Effector memory CD8-positive, alpha-beta T cell (primary cell): ENCODE results near the gene SHISA9.

Experiments used
- ATAC-seq: fragments of 150-1000 bp; cut with Tn5 transposase; replicated peaks from 2 replicates; pipeline ENCODE4 v1.10.0; 2021; ENCODE audit warnings: mild to moderate bottlenecking, moderate library complexity
- DNase-seq, 3 experiments: peaks; one replicate each; pipeline ENCODE4 v3.0.0; 2021
- H3K27ac Mint-ChIP-seq, 2 donors: one replicate each; pipeline ENCODE4 v1.8.0; 2022; ENCODE audit warnings: mild to moderate bottlenecking in 2 of 2, mixed read lengths in 2 of 2, moderate library complexity in 2 of 2
- H3K27me3 Mint-ChIP-seq, 2 donors: one replicate each; pipeline ENCODE4 v1.8.0; 2022; ENCODE audit warnings: mixed read lengths in 2 of 2
- H3K36me3 Mint-ChIP-seq: one replicate; pipeline ENCODE4 v1.8.0; 2022; ENCODE audit warnings: mild to moderate bottlenecking, moderate library complexity, mixed read lengths; ENCODE audit not compliant: insufficient read depth
- H3K4me1 Mint-ChIP-seq, 2 donors: one replicate each; pipeline ENCODE4 v1.8.0; 2022; ENCODE audit warnings: low read depth in 2 of 2, mixed read lengths in 2 of 2
- H3K4me3 Mint-ChIP-seq, 2 donors: one replicate each; pipeline ENCODE4 v1.8.0; 2022; ENCODE audit warnings: mild to moderate bottlenecking in 2 of 2, mixed read lengths in 2 of 2, moderate library complexity in 2 of 2
- H3K9me3 Mint-ChIP-seq, 2 donors: one replicate each; pipeline ENCODE4 v1.8.0; 2022; ENCODE audit warnings: mixed read lengths in 2 of 2

Gene SHISA9

GRCh38 chr16:13029786-13030185, 128.4 kb downstream of the SHISA9 start:
- Mint-ChIP-seq H3K4me1 (no peaks in the 10 kb centered on the region), H3K36me3 (no peaks in the 10 kb centered on the region), H3K27ac (no peak overlapping the region), H3K9me3 (peaks cover 9 to 12% of the 10 kb centered on the region in 2 donors), H3K4me3 (no peak overlapping the region), H3K27me3 (no peaks in the 10 kb centered on the region)
- ATAC-seq (no peak), DNase-seq (no peak)

GRCh38 chr16:13030769-13031168, 129.4 kb downstream of the SHISA9 start:
- H3K9me3 Mint-ChIP-seq = peaks cover 9 to 12% of the 10 kb centered on the region in 2 donors
- no peak for DNase-seq
- H3K27ac Mint-ChIP-seq = no peak overlapping the region
- H3K27me3 Mint-ChIP-seq = no peaks in the 10 kb centered on the region
- H3K4me3 Mint-ChIP-seq = no peak overlapping the region
- ATAC-seq = no peak
- H3K36me3 Mint-ChIP-seq = no peaks in the 10 kb centered on the region
- H3K4me1 Mint-ChIP-seq = no peaks in the 10 kb centered on the region

GRCh38 chr16:13032911-13033310, 131.5 kb downstream of the SHISA9 start:
- Mint-ChIP-seq H3K4me1 (no peaks in the 10 kb centered on the region), H3K4me3 (no peak overlapping the region), H3K27ac (no peak overlapping the region), H3K9me3 (peaks cover 8 to 10% of the 10 kb centered on the region in 2 donors), H3K27me3 (no peaks in the 10 kb centered on the region), H3K36me3 (no peaks in the 10 kb centered on the region)
- DNase-seq (no peak), ATAC-seq (no peak)

- ATAC-seq (no peak), DNase-seq (no peak)
- no peaks in the 10 kb centered on the region for H3K4me1 Mint-ChIP-seq
- no peaks in the 10 kb centered on the region for H3K36me3 Mint-ChIP-seq
- H3K4me3 Mint-ChIP-seq = no peak overlapping the region
- no peak overlapping the region for H3K27ac Mint-ChIP-seq
- H3K27me3 Mint-ChIP-seq = no peaks in the 10 kb centered on the region
- peaks cover 12 to 17% of the 10 kb centered on the region in 2 donors for H3K9me3 Mint-ChIP-seq
Observed at GRCh38 chr16:13036600-13036999, 135.2 kb downstream of the SHISA9 start.

GRCh38 chr16:13038591-13038990, 137.2 kb downstream of the SHISA9 start:
- Mint-ChIP-seq H3K4me3 (no peak overlapping the region), H3K36me3 (no peaks in the 10 kb centered on the region), H3K9me3 (peaks cover 12 to 26% of the 10 kb centered on the region in 2 donors), H3K27ac (no peak overlapping the region), H3K27me3 (no peaks in the 10 kb centered on the region), H3K4me1 (no peaks in the 10 kb centered on the region)
- ATAC-seq = no peak
- DNase-seq = no peak

- Mint-ChIP-seq H3K9me3 (peaks cover 12 to 29% of the 10 kb centered on the region in 2 donors), H3K27ac (no peak overlapping the region), H3K36me3 (no peaks in the 10 kb centered on the region), H3K4me3 (no peak overlapping the region), H3K4me1 (no peaks in the 10 kb centered on the region), H3K27me3 (no peaks in the 10 kb centered on the region)
- no peak for ATAC-seq
- no peak for DNase-seq
Observed at GRCh38 chr16:13039526-13039925, 138.1 kb downstream of the SHISA9 start.

GRCh38 chr16:13041180-13041579, 139.8 kb downstream of the SHISA9 start:
- H3K4me3 Mint-ChIP-seq = no peak overlapping the region
- H3K9me3 Mint-ChIP-seq = peaks cover 11 to 29% of the 10 kb centered on the region in 2 donors
- no peaks in the 10 kb centered on the region for H3K4me1 Mint-ChIP-seq
- H3K27me3 Mint-ChIP-seq = no peaks in the 10 kb centered on the region
- no peak for DNase-seq
- no peak for ATAC-seq
- no peak overlapping the region for H3K27ac Mint-ChIP-seq
- no peaks in the 10 kb centered on the region for H3K36me3 Mint-ChIP-seq

GRCh38 chr16:13041646-13042290, 140.4 kb downstream of the SHISA9 start:
- Mint-ChIP-seq H3K36me3 (no peaks in the 10 kb centered on the region), H3K4me1 (no peaks in the 10 kb centered on the region), H3K4me3 (no peak overlapping the region), H3K9me3 (peaks cover 11 to 29% of the 10 kb centered on the region in 2 donors), H3K27ac (no peak overlapping the region), H3K27me3 (no peaks in the 10 kb centered on the region)
- no peak for ATAC-seq
- DNase-seq = no peak

- Mint-ChIP-seq H3K27me3 (no peaks in the 10 kb centered on the region), H3K9me3 (peaks cover 11 to 29% of the 10 kb centered on the region in 2 donors), H3K27ac (no peak overlapping the region), H3K36me3 (no peaks in the 10 kb centered on the region), H3K4me3 (no peak overlapping the region), H3K4me1 (no peaks in the 10 kb centered on the region)
- ATAC-seq (no peak), DNase-seq (no peak)
Observed at GRCh38 chr16:13042291-13042685, 140.9 kb downstream of the SHISA9 start.

GRCh38 chr16:13046061-13046821, 144.8 kb downstream of the SHISA9 start:
- ATAC-seq = no peak
- peaks cover 4 to 19% of the 10 kb centered on the region in 2 donors for H3K9me3 Mint-ChIP-seq

GRCh38 chr16:13047276-13047675, 145.9 kb downstream of the SHISA9 start:
- DNase-seq = no peak
- ATAC-seq = no peak
- no peaks in the 10 kb centered on the region for H3K36me3 Mint-ChIP-seq
- peaks cover 4 to 19% of the 10 kb centered on the region in 2 donors for H3K9me3 Mint-ChIP-seq
- no peak overlapping the region for H3K4me3 Mint-ChIP-seq
- no peaks in the 10 kb centered on the region for H3K4me1 Mint-ChIP-seq
- H3K27ac Mint-ChIP-seq = no peak overlapping the region
- no peaks in the 10 kb centered on the region for H3K27me3 Mint-ChIP-seq

More at GRCh38 chr16:13046061-13046821, 144.8 kb downstream of the SHISA9 start:
- no peaks in the 10 kb centered on the region for H3K36me3 Mint-ChIP-seq
- H3K4me1 Mint-ChIP-seq = no peaks in the 10 kb centered on the region
- H3K27ac Mint-ChIP-seq = no peak overlapping the region
- H3K27me3 Mint-ChIP-seq = no peaks in the 10 kb centered on the region
- no peak for DNase-seq
- H3K4me3 Mint-ChIP-seq = no peak overlapping the region

- H3K27ac Mint-ChIP-seq = no peak overlapping the region
- no peak overlapping the region for H3K4me3 Mint-ChIP-seq
Observed at GRCh38 chr16:13049688-13050087, 148.3 kb downstream of the SHISA9 start.

GRCh38 chr16:13052431-13052830, 151.0 kb downstream of the SHISA9 start:
- Mint-ChIP-seq H3K27me3 (no peaks in the 10 kb centered on the region), H3K4me3 (no peak overlapping the region), H3K4me1 (no peaks in the 10 kb centered on the region), H3K36me3 (no peaks in the 10 kb centered on the region), H3K27ac (no peak overlapping the region), H3K9me3 (peaks cover 8 to 40% of the 10 kb centered on the region in 2 donors)
- ATAC-seq = no peak
- DNase-seq = no peak

More at GRCh38 chr16:13049688-13050087, 148.3 kb downstream of the SHISA9 start:
- DNase-seq = no peak
- H3K36me3 Mint-ChIP-seq = no peaks in the 10 kb centered on the region
- H3K4me1 Mint-ChIP-seq = no peaks in the 10 kb centered on the region
- peaks cover 8 to 17% of the 10 kb centered on the region in 2 donors for H3K9me3 Mint-ChIP-seq
- H3K27me3 Mint-ChIP-seq = no peaks in the 10 kb centered on the region
- ATAC-seq = no peak

- H3K36me3 Mint-ChIP-seq = no peaks in the 10 kb centered on the region
- no peak overlapping the region for H3K4me3 Mint-ChIP-seq
- no peak for ATAC-seq
Observed at GRCh38 chr16:13055480-13055879, 154.1 kb downstream of the SHISA9 start.

More at GRCh38 chr16:13055480-13055879, 154.1 kb downstream of the SHISA9 start:
- peaks cover 8 to 34% of the 10 kb centered on the region in 2 donors for H3K9me3 Mint-ChIP-seq
- DNase-seq = no peak
- H3K27ac Mint-ChIP-seq = no peak overlapping the region
- H3K4me1 Mint-ChIP-seq = no peaks in the 10 kb centered on the region
- no peaks in the 10 kb centered on the region for H3K27me3 Mint-ChIP-seq
